GM23248 (cell line): ENCODE measurements around the gene RELN.

Experiments used
- EZH2 ChIP-seq: fragments of 200-600 bp; sonication (generic); IDR thresholded peaks from 2 replicates; pipeline ENCODE4 v1.6.1; 2018; ENCODE audit warnings: antibody characterized with exemption, mild to moderate bottlenecking; ENCODE audit not compliant: insufficient read depth, poor library complexity, severe bottlenecking
- EZH2phosphoT487 ChIP-seq: fragments of 200-600 bp; sonication (generic); IDR thresholded peaks from 2 replicates; pipeline ENCODE4 v1.6.1; 2018; ENCODE audit warnings: antibody characterized with exemption, moderate library complexity, mild to moderate bottlenecking, low read depth; ENCODE audit not compliant: insufficient read depth

DNA sequence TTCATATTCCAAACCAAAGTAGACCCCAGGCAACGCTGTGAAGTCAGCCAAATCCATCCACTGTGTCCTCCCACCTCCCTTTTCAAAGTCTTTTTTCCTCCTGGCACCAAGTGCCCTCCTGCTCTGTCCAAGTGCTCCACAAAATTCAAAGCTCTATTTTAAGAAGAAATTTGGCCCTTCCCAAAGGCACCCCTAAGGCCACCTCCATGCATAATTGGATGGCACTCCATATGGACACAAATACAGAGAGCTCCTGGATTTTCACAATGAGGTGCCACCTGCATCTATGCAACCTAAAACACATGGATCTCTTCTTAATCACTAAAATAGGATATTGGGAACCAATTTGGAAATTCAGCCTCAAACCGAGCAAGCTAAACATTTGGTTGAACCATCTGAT lies 121.6 kb downstream of the RELN start:
- no peak for TF ChIP-seq EZH2
- TF ChIP-seq EZH2phosphoT487, result no peak
